GM18507 (cell line): ENCODE measurements around the gene HTN1.
"Not testable (repeated sequence)": the region's sequence is repeated elsewhere in the genome, so short reads cannot be mapped to it uniquely, and the experiment has no call there.

ENCODE experiments used
- DNase-seq: peaks from one replicate; pipeline ENCODE4 v3.0.0; 2011; ENCODE audit warnings: low read depth; ENCODE audit not compliant: insufficient read length; ENCODE audit errors: extremely low spot score
- FAIRE-seq: peaks from 2 replicates; lab custom pipeline; 2011; peaks lifted over from hg19 to GRCh38; lab: Jason Lieb, UNC

HTN1 gene

GRCh38 chr4:70050138-70050537, at the start of gene HTN1:
Gene HTN1, plus strand, starts transcription at chr4:70050438. Its CDS starts 2,639 bp downstream, at chr4:70053077.
- not testable (repeated sequence) for FAIRE-seq

DNA sequence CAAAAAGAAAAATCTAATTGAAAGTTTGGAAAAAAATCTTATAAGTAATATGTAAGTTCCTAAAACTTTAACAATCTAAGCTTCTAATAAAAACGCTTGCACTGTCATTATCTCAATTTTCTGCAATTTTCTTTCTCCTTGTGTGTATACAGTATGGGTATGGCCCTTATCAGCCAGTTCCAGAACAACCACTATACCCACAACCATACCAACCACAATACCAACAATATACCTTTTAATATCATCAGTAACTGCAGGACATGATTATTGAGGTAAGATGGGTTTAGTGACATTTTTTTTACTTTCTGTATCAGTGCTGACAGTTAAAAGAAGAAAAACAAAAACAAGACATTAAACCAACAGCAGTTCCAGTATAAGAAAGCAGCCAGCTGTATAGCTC, 49.5 kb upstream of the HTN1 start:
- DNase-seq: no peak
- no peak for FAIRE-seq

More at GRCh38 chr4:70050138-70050537, at the start of gene HTN1:
- not testable (repeated sequence) for DNase-seq

DNA sequence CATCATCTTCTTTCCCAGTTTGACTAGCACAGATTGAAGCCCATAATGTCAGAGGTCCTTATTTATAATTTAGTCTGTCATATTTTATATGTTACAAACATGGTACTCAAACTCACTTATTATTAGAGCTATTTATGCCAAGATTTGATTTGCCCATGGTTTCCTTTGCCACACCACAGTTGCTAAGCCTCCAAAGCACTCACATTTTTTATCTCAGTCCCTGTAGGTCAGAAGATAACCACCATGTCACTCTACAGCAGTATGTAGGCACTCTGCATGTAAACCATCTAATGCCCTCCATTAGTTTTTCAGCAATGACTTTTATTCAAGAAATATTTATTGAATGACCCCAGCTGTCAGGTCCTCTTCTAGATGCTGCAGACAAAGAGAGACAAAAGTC, 47.7 kb upstream of the HTN1 start:
- no peak for DNase-seq
- no peak for FAIRE-seq

- no peak for DNase-seq
- no peak for FAIRE-seq
These were observed 41.5 kb upstream of the HTN1 start for GRCh38 chr4:70008771-70009170.

- not testable (repeated sequence) for DNase-seq, FAIRE-seq
These were observed 31.2 kb upstream of the HTN1 start for GRCh38 chr4:70019006-70019405.

DNA sequence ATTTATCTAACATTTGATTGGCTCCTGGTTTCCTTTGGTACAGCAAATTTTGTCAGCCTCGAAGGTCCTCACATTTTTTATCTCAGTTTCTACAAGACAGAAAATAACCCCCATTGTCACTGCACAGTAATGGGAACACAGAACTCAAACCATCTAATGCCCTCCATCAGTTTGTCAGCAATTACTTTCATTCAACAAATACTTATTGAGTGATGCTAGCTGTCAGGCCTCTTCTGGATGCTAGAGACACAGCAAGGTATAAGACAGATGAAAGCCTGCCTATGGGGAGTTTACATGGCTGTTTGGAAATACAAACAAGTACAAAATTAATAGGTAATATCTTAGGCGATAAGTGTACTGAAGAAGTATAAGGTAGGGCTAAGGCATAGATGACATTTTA, 27.0 kb upstream of the HTN1 start:
- DNase-seq (no peak), FAIRE-seq (no peak)

- FAIRE-seq: no peak
- no peak for DNase-seq
These were observed 23.2 kb upstream of the HTN1 start for GRCh38 chr4:70027011-70027410.

DNA sequence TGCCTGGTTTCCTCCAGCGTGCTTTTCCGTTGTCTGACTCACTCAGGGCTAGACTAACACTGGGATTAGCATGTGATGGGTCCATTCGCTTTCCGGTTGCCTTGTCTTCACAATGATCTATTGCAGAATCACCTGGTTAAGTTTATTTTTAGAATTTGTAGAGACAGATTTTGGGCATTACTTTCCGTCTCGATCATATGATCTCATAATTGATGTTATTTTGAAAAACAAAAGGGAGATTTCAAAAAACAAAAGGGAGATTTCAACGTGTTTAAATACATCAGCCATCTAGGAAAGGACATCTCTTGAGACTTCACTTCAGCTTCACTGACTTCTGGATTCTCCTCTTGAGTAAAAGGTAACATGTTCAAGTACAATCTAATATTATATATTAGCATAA, 22.1 kb upstream of the HTN1 start, which contains the start of gene HTN3:
Gene HTN3 (plus strand): TSS at position 301 of the 400 bp plus-strand sequence. CDS start 2,282 bp downstream, outside the sequence.
- not testable (repeated sequence) for DNase-seq
- FAIRE-seq: peak; percentile 47

DNA sequence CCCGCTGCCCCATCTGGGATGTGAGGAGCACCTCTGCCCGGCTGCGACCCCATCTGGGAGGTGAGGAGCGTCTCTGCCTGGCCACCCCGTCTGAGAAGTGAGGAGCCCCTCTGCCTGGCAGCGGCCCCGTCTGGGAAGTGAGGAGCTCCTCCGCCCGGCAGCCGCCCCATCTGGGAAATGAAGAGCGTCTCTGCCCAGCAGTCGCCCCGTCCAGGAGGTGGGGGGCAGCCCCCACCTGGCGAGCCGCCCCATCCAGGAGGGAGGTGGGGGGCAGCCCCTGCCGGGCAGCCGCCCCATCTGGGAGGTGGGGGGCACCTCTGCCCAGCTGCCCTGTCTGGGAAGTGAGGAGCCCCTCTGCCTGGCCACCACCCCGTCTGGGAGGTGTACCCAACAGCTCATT, 12.7 kb upstream of the HTN1 start:
- not testable (repeated sequence) for FAIRE-seq, DNase-seq

DNA sequence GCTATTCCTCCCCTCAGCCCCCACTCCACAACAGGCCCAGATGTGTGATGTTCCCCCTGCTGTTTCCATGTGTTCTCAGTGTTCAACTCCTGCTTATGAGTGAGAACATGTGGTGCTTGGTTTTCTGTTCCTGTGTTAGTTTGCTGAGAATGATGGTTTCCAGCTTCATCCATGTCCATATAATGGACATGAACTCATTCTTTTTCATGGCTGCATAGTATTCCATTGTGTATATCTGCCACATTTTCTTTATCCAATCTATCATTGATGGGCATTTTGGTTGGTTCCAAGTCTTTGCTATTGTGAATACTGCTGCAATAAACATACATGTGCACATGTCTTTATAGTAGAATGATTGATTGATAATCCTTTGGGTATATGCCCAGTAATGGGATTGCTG, 10.3 kb upstream of the HTN1 start:
- FAIRE-seq, DNase-seq: not testable (repeated sequence)

DNA sequence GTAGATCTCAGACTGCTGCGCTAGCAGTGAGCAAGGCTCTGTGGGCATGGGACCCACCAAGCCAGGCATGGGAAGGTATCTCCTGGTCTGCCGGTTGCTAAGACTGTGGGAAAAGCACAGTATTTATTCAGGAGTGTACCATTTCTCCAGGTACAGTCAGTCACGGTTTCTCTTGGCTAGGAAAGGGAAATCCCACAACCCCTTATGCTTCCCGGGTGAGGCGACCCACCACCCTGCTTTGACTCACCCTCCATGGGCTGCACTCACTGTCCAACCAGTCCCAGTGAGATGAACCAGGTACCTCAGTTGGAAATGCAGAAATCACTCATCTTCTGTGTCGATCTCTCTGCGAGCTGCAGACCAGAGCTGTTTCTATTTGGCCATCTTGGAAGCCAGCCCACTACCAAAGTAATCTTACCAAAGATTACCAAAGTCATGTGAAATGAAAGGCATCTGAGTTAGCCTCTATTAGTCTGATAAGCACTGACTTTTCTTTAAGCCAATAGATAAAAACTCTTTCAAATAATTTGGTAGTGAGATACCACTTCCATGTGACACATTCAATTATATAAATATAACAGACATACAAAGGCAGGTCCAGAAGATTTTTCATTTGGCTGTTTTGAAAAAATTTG, 8.5 kb upstream of the HTN1 start:
- no peak for FAIRE-seq
- no peak for DNase-seq

- not testable (repeated sequence) for DNase-seq, FAIRE-seq
These were observed 6.3 kb downstream of the HTN1 start for GRCh38 chr4:70056534-70056933.

DNA sequence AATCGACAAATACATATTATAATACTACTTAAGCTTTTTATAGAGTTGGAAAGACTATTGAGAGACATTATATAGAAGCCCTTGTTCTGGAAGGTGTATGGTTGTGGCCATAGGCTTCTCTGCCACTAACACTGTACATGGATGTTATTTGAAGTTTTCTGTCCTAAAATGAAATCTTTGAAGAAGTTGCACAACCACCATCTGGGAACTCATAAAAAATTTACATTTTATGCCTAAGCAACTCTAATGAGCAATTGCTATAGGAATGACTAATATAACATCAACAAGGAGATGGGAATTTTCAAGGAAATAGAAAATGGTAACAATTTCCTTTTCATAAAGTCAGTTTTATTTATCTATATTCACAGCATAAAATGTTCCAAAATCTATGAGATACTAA, 7.4 kb downstream of the HTN1 start:
- DNase-seq (no peak), FAIRE-seq (no peak)

DNA sequence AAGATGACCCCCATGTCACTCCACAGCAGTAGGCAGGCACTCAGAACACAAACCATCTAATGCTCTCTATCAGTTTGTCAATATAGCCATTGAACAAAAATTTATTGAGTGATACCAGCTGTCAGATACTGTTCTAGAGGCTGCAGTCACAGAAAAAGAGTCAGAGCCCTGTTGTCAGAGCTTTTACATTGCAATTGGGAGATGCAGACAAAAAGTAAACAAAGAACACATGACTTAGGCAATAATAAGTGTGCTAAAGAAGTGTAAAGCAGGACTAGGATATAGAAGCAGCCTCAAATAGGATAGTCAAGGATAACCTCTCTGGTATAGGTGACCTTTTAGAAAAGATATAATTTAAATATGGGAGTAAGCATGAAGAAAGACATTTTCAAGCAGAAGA, 8.9 kb downstream of the HTN1 start:
- no peak for FAIRE-seq
- DNase-seq: no peak

- no peak for DNase-seq
- peak; percentile 67 for FAIRE-seq
These were observed 11.8 kb downstream of the HTN1 start for GRCh38 chr4:70062000-70062399.

GRCh38 chr4:70080205-70080604, 30.0 kb downstream of the HTN1 start:
- FAIRE-seq: no peak
- DNase-seq: no peak

- DNase-seq (no peak), FAIRE-seq (no peak)
These were observed 49.0 kb downstream of the HTN1 start for GRCh38 chr4:70099206-70099605.
